OCI-LY7 (cell line): Measurements from ENCODE around the gene DPP10. TPM values are rescaled to one million over a fixed set of nuclear protein-coding genes. Genes with fewer than 3 reads are reported as not detected.

ENCODE experiments used
- BruUV-seq: library from RNA; stranded (reverse); fragments of 400-500 nt; replicated peaks from 2 replicates; lab custom pipeline; 2021; lab: Mats Ljungman, UMichigan
- CTCF ChIA-PET: fragments of 300-600 bp; sonication (Branson Sonifier 250); formaldehyde crosslinking; loops from one replicate; lab custom pipeline; 2022; ENCODE audit warnings: antibody characterized with exemption; ENCODE audit not compliant: unreplicated experiment; lab: Charles Lee
- POLR2A ChIA-PET: fragments of 300-600 bp; sonication (Branson Sonifier 250); formaldehyde crosslinking; loops from one replicate; lab custom pipeline; 2022; ENCODE audit warnings: antibody characterized with exemption; lab: Charles Lee
- DNase-seq: peaks from one replicate; pipeline ENCODE4 v3.0.0-alpha.2; 2015; ENCODE audit warnings: low spot score
- H2AFZ ChIP-seq: fragments of 200-600 bp; sonication (generic), shearing (Covaris generic); 2 replicates; pipeline ENCODE4 v1.6.1; 2014; ENCODE audit warnings: mild to moderate bottlenecking, antibody characterized with exemption, low read length, moderate library complexity
- H3K27ac ChIP-seq: fragments of 200-600 bp; sonication (generic); 2 replicates; pipeline ENCODE4 v1.5.1; 2014; ENCODE audit warnings: mixed run types, low read depth, mild to moderate bottlenecking, moderate library complexity, low read length, inconsistent platforms; ENCODE audit not compliant: poor library complexity, severe bottlenecking
- H3K36me3 ChIP-seq: fragments of 200-600 bp; sonication (generic); 2 replicates; pipeline ENCODE4 v1.6.1; 2014; ENCODE audit warnings: mild to moderate bottlenecking, antibody characterized with exemption, low read length, moderate library complexity, mixed read lengths; ENCODE audit not compliant: insufficient read depth
- H3K4me1 ChIP-seq: fragments of 200-600 bp; sonication (generic); 2 replicates; pipeline ENCODE4 v1.5.1; 2014; ENCODE audit warnings: mild to moderate bottlenecking, low read length; ENCODE audit not compliant: insufficient read depth, poor library complexity, severe bottlenecking
- H3K4me2 ChIP-seq: fragments of 200-600 bp; sonication (generic); 2 replicates; pipeline ENCODE4 v1.6.1; 2014; ENCODE audit warnings: mild to moderate bottlenecking, low read length
- H3K4me3 ChIP-seq: fragments of 200-600 bp; sonication (generic); 2 replicates; pipeline ENCODE4 v1.5.1; 2014; ENCODE audit warnings: mild to moderate bottlenecking, low read depth, low read length; ENCODE audit not compliant: poor library complexity, severe bottlenecking
- H3K79me2 ChIP-seq: fragments of 200-600 bp; sonication (generic); 2 replicates; pipeline ENCODE4 v1.6.1; 2016; ENCODE audit warnings: low read depth, mild to moderate bottlenecking, low read length, moderate library complexity, mixed read lengths; ENCODE audit not compliant: insufficient read depth
- H3K9me2 ChIP-seq: fragments of 200-600 bp; sonication (generic); 2 replicates; pipeline ENCODE4 v1.6.1; 2016; ENCODE audit warnings: mild to moderate bottlenecking, low read length, mixed read lengths; ENCODE audit not compliant: insufficient read depth
- H3K9me3 ChIP-seq: fragments of 200-600 bp; sonication (generic); 2 replicates; pipeline ENCODE4 v1.6.1; 2014; ENCODE audit warnings: mild to moderate bottlenecking, mixed run types, low read length, mixed read lengths
- H4K20me1 ChIP-seq: fragments of 200-600 bp; sonication (generic); 2 replicates; pipeline ENCODE4 v1.6.1; 2014; ENCODE audit warnings: mild to moderate bottlenecking, antibody characterized with exemption, low read length, moderate library complexity, mixed read lengths; ENCODE audit not compliant: insufficient read depth
- CTCF ChIP-seq: fragments of 200-600 bp; sonication (generic); conservative IDR thresholded peaks from 2 replicates; pipeline ENCODE4 v1.5.1; 2014; ENCODE audit warnings: mild to moderate bottlenecking, antibody characterized with exemption, low read length, moderate library complexity, mixed read lengths
- EZH2phosphoT487 ChIP-seq: fragments of 200-600 bp; sonication (generic); IDR thresholded peaks from 2 replicates; pipeline ENCODE4 v1.6.1; 2018; ENCODE audit warnings: low read depth, borderline replicate concordance, mild to moderate bottlenecking, mixed run types, antibody characterized with exemption, low read length, moderate library complexity, mixed read lengths
- intact Hi-C: fragments of 100-400 bp; cut with micrococcal nuclease; formaldehyde crosslinking; loops from one replicate; pipeline ENCODE4 v1.10.0; 2022; ENCODE audit not compliant: unreplicated experiment
- total RNA-seq, 2 experiments: library from RNA; depleted of rRNA in 1 of 2; stranded (reverse); fragments of >200 nt in 1 of 2; shearing (Covaris generic) in 1 of 2; gene quantifications; 2 replicates each; pipeline ENCODE4 v1.2.3, GENCODE V29; 2014 to 2022

Gene DPP10
- total RNA-seq, 2 experiments from 2014 or later: not detected

- Histone ChIP-seq H3K36me3 (no peaks in the 10 kb centered on the region), H3K4me3 (no peak overlapping the region), H3K27ac (no peak overlapping the region), H3K9me2 (no peaks in the 10 kb centered on the region), H3K79me2 (no peaks in the 10 kb centered on the region), H3K9me3 (no peaks in the 10 kb centered on the region), H3K4me2 (no peak overlapping the region), H4K20me1 (no peaks in the 10 kb centered on the region), H2AFZ (no peak overlapping the region), H3K4me1 (no peaks in the 10 kb centered on the region)
- no peak for TF ChIP-seq EZH2phosphoT487
- ChIA-PET CTCF (no interaction called here), POLR2A (no interaction called here)
- no TSS peak for BruUV-seq
- intact Hi-C loops: no loop called here
- no peak for DNase-seq
These were observed 100.9 kb downstream of the DPP10 start for GRCh38 chr2:114543236-114543766.

- CTCF ChIA-PET: no interaction called here
- POLR2A ChIA-PET: no interaction called here
- Histone ChIP-seq H3K9me3 (no peaks in the 10 kb centered on the region), H4K20me1 (no peaks in the 10 kb centered on the region), H3K79me2 (no peaks in the 10 kb centered on the region), H3K4me3 (no peak overlapping the region), H3K4me1 (no peaks in the 10 kb centered on the region), H3K9me2 (no peaks in the 10 kb centered on the region), H3K27ac (no peak overlapping the region), H2AFZ (no peak overlapping the region), H3K36me3 (no peaks in the 10 kb centered on the region), H3K4me2 (no peak overlapping the region)
- DNase-seq: no peak
- TF ChIP-seq CTCF: no peak
- TF ChIP-seq EZH2phosphoT487: no peak
- intact Hi-C loops: no loop called here
- BruUV-seq: no TSS peak
These were observed 102.6 kb downstream of the DPP10 start for GRCh38 chr2:114545052-114545451.

GRCh38 chr2:114546531-114546930 lies 104.1 kb downstream of the DPP10 start:
- Histone ChIP-seq H2AFZ (no peak overlapping the region), H3K27ac (no peak overlapping the region), H3K36me3 (no peaks in the 10 kb centered on the region), H3K9me3 (no peaks in the 10 kb centered on the region), H3K4me1 (no peaks in the 10 kb centered on the region), H3K4me3 (no peak overlapping the region), H3K9me2 (no peaks in the 10 kb centered on the region), H4K20me1 (no peaks in the 10 kb centered on the region), H3K79me2 (no peaks in the 10 kb centered on the region), H3K4me2 (no peak overlapping the region)
- no peak for TF ChIP-seq CTCF
- POLR2A ChIA-PET: no interaction called here
- no peak for DNase-seq
- CTCF ChIA-PET: no interaction called here
- intact Hi-C loops: no loop called here
- BruUV-seq: no TSS peak
